Muscle layer of duodenum (tissue), 2 donors: Measurements from ENCODE around the gene OTULIN.
A peak's percentile ranks its signal among the peaks of the same experiment; 100 is the strongest.

Experiments
- H3K27ac ChIP-seq: one replicate; pipeline ENCODE4 v1.7.0; 2013; ENCODE audit warnings: mild to moderate bottlenecking, low read length
- H3K27me3 ChIP-seq: one replicate; pipeline ENCODE4 v1.7.0; 2013; ENCODE audit warnings: low read depth, mild to moderate bottlenecking, control low read depth, low read length
- H3K36me3 ChIP-seq, 2 donors: one replicate each; pipeline ENCODE4 v1.7.0; 2013; ENCODE audit warnings: low read length in 2 of 2, control low read depth in 1 of 2, mild to moderate bottlenecking in 1 of 2; ENCODE audit not compliant: insufficient read depth in 2 of 2, control insufficient read depth in 1 of 2
- H3K4me1 ChIP-seq, 2 donors: one replicate each; pipeline ENCODE4 v1.7.0; 2013; ENCODE audit warnings: low read length in 2 of 2, mild to moderate bottlenecking in 2 of 2, control low read depth in 1 of 2, moderate library complexity in 1 of 2; ENCODE audit not compliant: insufficient read depth in 2 of 2, control insufficient read depth in 1 of 2
- H3K4me3 ChIP-seq, 2 donors: one replicate each; pipeline ENCODE4 v1.7.0; 2013; ENCODE audit warnings: low read length in 2 of 2, low read depth in 1 of 2, mild to moderate bottlenecking in 1 of 2
- H3K9me3 ChIP-seq, 2 donors: one replicate each; pipeline ENCODE4 v1.7.0; 2013; ENCODE audit warnings: low read length in 2 of 2, control low read depth in 1 of 2, mild to moderate bottlenecking in 1 of 2; ENCODE audit not compliant: control insufficient read depth in 1 of 2
- donor health status: healthy.

OTULIN gene

GRCh38 chr5:14656898-14657297 lies 7.6 kb upstream of the OTULIN start:
- no peak overlapping the region for H3K4me3 ChIP-seq
- H3K27me3 ChIP-seq = peaks cover 5% of the 10 kb centered on the region
- no peaks in the 10 kb centered on the region for H3K36me3 ChIP-seq
- no peak overlapping the region for H3K27ac ChIP-seq
- H3K4me1 ChIP-seq = no peaks in the 10 kb centered on the region
- no peaks in the 10 kb centered on the region for H3K9me3 ChIP-seq

- no peaks in the 10 kb centered on the region for H3K27me3 ChIP-seq
- no peak overlapping the region for H3K4me3 ChIP-seq
Measured at GRCh38 chr5:14659821-14660607, 4.5 kb upstream of the OTULIN start.

DNA sequence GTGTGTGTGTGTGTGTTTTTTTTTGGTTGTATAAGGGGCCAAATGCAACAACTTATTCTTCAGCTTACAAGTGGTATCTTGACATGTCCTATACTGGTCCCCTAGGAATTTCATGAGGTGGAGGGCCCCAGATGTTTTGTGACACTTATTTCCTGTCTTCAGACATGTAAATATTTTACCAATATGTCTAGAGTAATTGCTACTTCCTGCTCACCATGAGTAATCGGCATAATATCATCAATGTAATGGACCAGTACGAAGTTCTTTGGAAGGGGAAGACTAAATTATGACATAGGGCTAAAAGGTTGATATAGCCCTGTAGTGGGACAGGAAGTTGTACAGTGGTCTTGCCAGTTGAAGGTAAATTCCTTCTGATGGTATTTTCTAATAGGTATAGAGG lies 3.7 kb upstream of the OTULIN start:
- Histone ChIP-seq H3K27me3 (no peaks in the 10 kb centered on the region), H3K27ac (no peak overlapping the region), H3K4me3 (no peak overlapping the region), H3K4me1 (peaks cover 11 to 15% of the 10 kb centered on the region in 2 donors), H3K9me3 (no peaks in the 10 kb centered on the region), H3K36me3 (no peaks in the 10 kb centered on the region)

More at GRCh38 chr5:14659821-14660607, 4.5 kb upstream of the OTULIN start:
- H3K36me3 ChIP-seq = no peaks in the 10 kb centered on the region
- H3K4me1 ChIP-seq = peaks cover 5 to 8% of the 10 kb centered on the region in 2 donors
- no peak overlapping the region for H3K27ac ChIP-seq
- H3K9me3 ChIP-seq = no peaks in the 10 kb centered on the region

DNA sequence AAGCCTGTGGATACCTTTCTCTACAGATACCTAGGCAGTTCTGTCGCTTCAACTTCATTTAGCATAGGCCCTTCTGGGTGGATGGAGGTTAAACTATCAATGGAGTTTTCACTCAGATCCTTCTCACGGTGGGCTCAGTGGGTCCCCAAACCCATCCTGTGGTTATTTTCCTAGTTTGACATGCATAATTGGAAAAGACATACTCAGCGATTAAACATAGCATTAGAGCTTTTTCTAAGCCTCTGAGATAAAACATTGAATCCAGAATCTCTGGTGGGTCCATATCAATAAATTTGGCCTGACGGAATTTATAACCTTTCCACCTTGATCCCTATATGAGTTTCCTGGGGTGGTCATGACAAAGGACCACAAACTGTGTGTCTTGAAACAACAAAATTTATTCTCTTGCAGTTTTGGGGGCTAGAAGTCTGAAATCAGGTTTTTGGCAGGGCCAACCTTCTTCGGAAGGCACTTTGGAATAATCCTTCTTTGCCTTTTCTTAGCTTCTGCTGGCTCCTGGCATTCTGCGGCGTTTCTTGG lies 1.7 kb upstream of the OTULIN start:
- Histone ChIP-seq H3K4me3 (no peak overlapping the region), H3K27me3 (no peaks in the 10 kb centered on the region), H3K27ac (no peak overlapping the region), H3K9me3 (no peaks in the 10 kb centered on the region), H3K4me1 (peaks cover 20 to 28% of the 10 kb centered on the region in 2 donors), H3K36me3 (no peaks in the 10 kb centered on the region)

GRCh38 chr5:14663734-14664269 lies 716 bp upstream of the OTULIN start:
- Histone ChIP-seq H3K9me3 (no peaks in the 10 kb centered on the region), H3K27ac (peak overlapping the region; percentile 89), H3K36me3 (no peaks in the 10 kb centered on the region), H3K27me3 (no peaks in the 10 kb centered on the region), H3K4me1 (peaks cover 20 to 28% of the 10 kb centered on the region in 2 donors), H3K4me3 (peak overlapping the region; percentile 79 to 85)

- Histone ChIP-seq H3K27me3 (no peaks in the 10 kb centered on the region), H3K4me3 (peak overlapping the region; percentile 79 to 85), H3K9me3 (no peaks in the 10 kb centered on the region), H3K36me3 (no peaks in the 10 kb centered on the region), H3K27ac (peak overlapping the region; percentile 69), H3K4me1 (peaks cover 20 to 28% of the 10 kb centered on the region in 2 donors)
Measured at GRCh38 chr5:14665101-14665822, 744 bp downstream of the OTULIN start.

DNA sequence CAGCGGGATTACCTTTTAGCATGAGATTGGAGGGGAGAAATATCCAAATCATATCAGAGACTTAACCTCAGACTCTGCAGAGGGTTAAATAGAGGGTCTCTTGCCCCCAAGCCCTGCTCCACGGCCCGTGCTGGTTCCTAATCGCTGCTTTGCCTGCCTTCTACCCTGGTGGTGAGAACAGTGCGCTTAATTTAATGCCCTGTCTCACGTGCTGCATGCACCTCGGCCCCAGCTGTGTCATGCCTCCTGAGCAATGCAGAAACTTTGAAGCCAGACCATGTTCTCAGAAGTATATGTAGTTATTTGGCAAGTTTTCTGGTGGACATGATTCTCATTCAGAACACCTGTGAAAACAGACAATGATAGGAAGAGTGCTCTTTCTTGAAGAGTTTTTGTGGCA lies 1.4 kb downstream of the OTULIN start:
- peak overlapping the region; percentile 79 to 85 for H3K4me3 ChIP-seq
- no peaks in the 10 kb centered on the region for H3K36me3 ChIP-seq
- H3K4me1 ChIP-seq = peaks cover 20 to 28% of the 10 kb centered on the region in 2 donors
- H3K9me3 ChIP-seq = no peaks in the 10 kb centered on the region
- H3K27ac ChIP-seq = peak overlapping the region; percentile 69
- H3K27me3 ChIP-seq = no peaks in the 10 kb centered on the region

DNA sequence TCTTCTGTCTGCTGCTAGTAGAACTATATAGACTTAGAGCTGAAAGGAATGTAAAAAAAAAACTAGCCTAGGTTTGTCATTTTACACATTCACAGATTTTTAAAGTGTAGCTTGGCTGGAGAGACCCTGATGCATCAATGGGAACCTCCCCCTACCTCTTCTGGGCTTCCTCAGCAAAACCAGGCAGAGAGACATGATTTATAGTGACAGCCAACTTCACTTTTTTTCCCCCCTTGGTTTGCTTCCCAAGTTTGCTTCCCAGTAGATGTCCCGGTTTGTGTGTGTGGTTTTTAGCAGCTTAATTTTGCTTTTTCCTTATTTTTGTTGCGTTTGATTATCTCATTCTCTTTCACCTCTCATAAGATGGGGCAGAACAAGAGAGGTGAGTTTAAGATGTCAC lies 1.8 kb downstream of the OTULIN start:
- Histone ChIP-seq H3K36me3 (no peaks in the 10 kb centered on the region), H3K4me1 (peaks cover 20 to 28% of the 10 kb centered on the region in 2 donors), H3K27me3 (no peaks in the 10 kb centered on the region), H3K4me3 (peak overlapping the region; percentile 79 to 85), H3K27ac (no peak overlapping the region), H3K9me3 (no peaks in the 10 kb centered on the region)

DNA sequence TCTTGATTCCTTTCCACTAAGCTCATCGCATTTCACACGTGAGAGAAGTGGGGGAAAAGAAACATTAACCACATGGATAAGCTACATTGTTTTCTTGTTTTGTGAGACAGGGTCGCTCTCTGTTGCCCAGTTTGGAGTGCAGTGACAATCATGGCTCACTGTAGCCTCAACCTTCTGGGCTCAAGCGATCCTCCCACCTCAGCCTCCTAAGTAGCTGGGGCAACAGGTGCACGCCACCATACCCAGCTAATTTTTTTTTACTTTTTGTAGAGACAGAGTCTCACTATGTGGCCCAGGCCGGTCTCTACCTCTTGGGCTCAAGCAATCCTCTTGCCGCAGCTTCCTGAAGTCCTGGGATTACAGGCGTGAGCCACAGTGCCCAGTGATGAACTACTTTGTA lies 2.8 kb downstream of the OTULIN start:
- H3K4me1 ChIP-seq = peaks cover 23 to 29% of the 10 kb centered on the region in 2 donors

GRCh38 chr5:14667770-14668169 lies 3.3 kb downstream of the OTULIN start:
- no peaks in the 10 kb centered on the region for H3K27me3 ChIP-seq
- H3K4me1 ChIP-seq = peaks cover 25 to 33% of the 10 kb centered on the region in 2 donors
- H3K27ac ChIP-seq = no peak overlapping the region
- no peaks in the 10 kb centered on the region for H3K9me3 ChIP-seq
- H3K4me3 ChIP-seq = no peak overlapping the region
- H3K36me3 ChIP-seq = no peaks in the 10 kb centered on the region

More for the DNA sequence above, 2.8 kb downstream of the OTULIN start:
- Histone ChIP-seq H3K27ac (no peak overlapping the region), H3K9me3 (no peaks in the 10 kb centered on the region), H3K4me3 (no peak overlapping the region), H3K36me3 (no peaks in the 10 kb centered on the region), H3K27me3 (no peaks in the 10 kb centered on the region)

DNA sequence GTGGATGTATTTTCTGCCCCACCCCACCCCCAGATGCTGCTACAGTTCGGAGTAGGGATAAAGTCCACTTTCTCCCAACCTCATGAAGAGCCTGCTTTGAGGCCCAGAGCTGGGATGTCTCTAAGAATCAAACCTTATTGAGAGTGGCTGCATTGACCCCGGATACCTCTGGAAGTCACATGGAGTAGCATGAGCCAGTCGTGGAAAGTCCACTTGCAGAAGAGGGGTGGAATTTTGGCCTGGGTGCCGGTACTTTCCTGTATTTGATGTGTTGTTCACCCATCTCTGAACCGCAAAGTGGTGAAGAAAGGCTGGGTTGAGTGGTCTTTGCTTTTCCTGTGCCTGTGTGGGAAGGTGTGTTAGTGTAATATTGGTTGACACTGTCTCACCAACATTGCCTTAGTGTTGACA lies 3.7 kb downstream of the OTULIN start:
- Histone ChIP-seq H3K9me3 (no peaks in the 10 kb centered on the region), H3K27ac (no peak overlapping the region), H3K4me1 (peaks cover 21 to 29% of the 10 kb centered on the region in 2 donors), H3K4me3 (no peak overlapping the region), H3K36me3 (no peaks in the 10 kb centered on the region), H3K27me3 (no peaks in the 10 kb centered on the region)
